Kidney (tissue), 14 donors: ENCODE measurements around the gene ZC3H12D. TPM values are rescaled to one million over a fixed set of nuclear protein-coding genes. Genes with fewer than 3 reads are reported as not detected.

Experiments used
- DNase-seq, 5 donors: peaks; one replicate each; pipeline ENCODE4 v3.0.0-alpha.2; 2013 to 2020
- FAIRE-seq: peaks from 2 replicates; lab custom pipeline; 2012; peaks lifted over from hg19 to GRCh38; lab: Jason Lieb, UNC
- H3K27ac ChIP-seq, 2 donors: one replicate each; pipeline ENCODE4 v1.7.0; 2013; ENCODE audit warnings: low read depth in 2 of 2, low read length in 2 of 2, inconsistent platforms in 1 of 2
- H3K27me3 ChIP-seq: one replicate; pipeline ENCODE4 v1.7.1; 2013; ENCODE audit warnings: low read length, inconsistent platforms; ENCODE audit not compliant: control insufficient read depth, insufficient read depth
- H3K36me3 ChIP-seq, 3 donors: one replicate each; pipeline versions ENCODE4 v1.7.0 to v1.7.1; 2013; ENCODE audit warnings: low read length in 3 of 3, control low read depth in 1 of 3, inconsistent platforms in 1 of 3; ENCODE audit not compliant: insufficient read depth in 3 of 3, control insufficient read depth in 2 of 3
- H3K4me1 ChIP-seq, 3 donors: one replicate each; pipeline versions ENCODE4 v1.7.0 to v1.7.1; 2013; ENCODE audit warnings: low read length in 3 of 3, inconsistent platforms in 1 of 3, low read depth in 1 of 3; ENCODE audit not compliant: control insufficient read depth in 2 of 3, insufficient read depth in 2 of 3
- H3K4me3 ChIP-seq, 3 donors: one replicate each; pipeline versions ENCODE4 v1.7.0 to v1.8.1; 2013; ENCODE audit warnings: low read length in 3 of 3, control low read depth in 1 of 3, inconsistent platforms in 1 of 3
- H3K9ac ChIP-seq, 3 donors: one replicate each; pipeline versions ENCODE4 v1.7.0 to v1.7.1; 2013; ENCODE audit warnings: low read length in 3 of 3, control low read depth in 1 of 3, inconsistent platforms in 1 of 3
- H3K9me3 ChIP-seq, 3 donors: one replicate each; pipeline versions ENCODE4 v1.7.0 to v1.7.1; 2013; ENCODE audit warnings: low read length in 3 of 3, control low read depth in 1 of 3, inconsistent platforms in 1 of 3; ENCODE audit not compliant: control insufficient read depth in 2 of 3, insufficient read depth in 1 of 3
- CTCF ChIP-seq: IDR thresholded peaks from 3 replicates; pipeline ENCODE4 v1.5.1; 2012; ENCODE audit warnings: mild to moderate bottlenecking, moderate library complexity, borderline replicate concordance; ENCODE audit not compliant: insufficient read depth; ENCODE audit errors: extremely low read depth
- intact Hi-C: fragments of 100-400 bp; cut with DNase I; formaldehyde crosslinking; loops from one replicate; pipeline ENCODE4 v1.11.1; 2022
- polyA plus RNA-seq: library from polyadenylated mRNA; stranded (reverse); fragments of 350-450 nt; fragmentation: Illumina TruSeq; extraction: RNeasy Lipid Tissue Mini Kit (QIAGEN cat#74804); gene quantifications from one replicate; pipeline ENCODE4 v1.2.3, GENCODE V29; 2014; ENCODE audit warnings: low read depth, low replicate concordance; ENCODE audit not compliant: insufficient read depth
- total RNA-seq: library from RNA; stranded (reverse); fragmentation: NEBNext Ultra II Directional; extraction: Animal tissue kit (Norgen Biotek cat#: 25700); gene quantifications from one replicate; pipeline ENCODE4 v1.2.1, GENCODE V29; 2021
- donor health status: control.
- donor health status: control.
- donor health status: control.
- donor health status: control.
- donor health status: control.
- donor health status: DM: yes; HTN: yes; CAD: no.
- donor health status: Normal renal cell carcinoma (clear cell type).

ZC3H12D gene
- total and polyA plus RNA-seq, 2 donors from 2014 or later, result 0.82 to 3.7 TPM

GRCh38 chr6:149473080-149474052 lies 11.4 kb downstream of the ZC3H12D start:
- Histone ChIP-seq H3K4me3 (no peak overlapping the region), H3K9me3 (no peaks in the 10 kb centered on the region), H3K27me3 (no peaks in the 10 kb centered on the region), H3K9ac (no peak overlapping the region), H3K36me3 (no peaks in the 10 kb centered on the region), H3K27ac (no peak overlapping the region), H3K4me1 (no peaks in the 10 kb centered on the region)
- no peak for TF ChIP-seq CTCF
- FAIRE-seq (no peak), DNase-seq (no peak)
- intact Hi-C loops, result no loop called here

- H3K36me3 ChIP-seq, result no peaks in the 10 kb centered on the region
- H3K27ac ChIP-seq, result no peak overlapping the region
- peaks cover 0 to 3% (median 1%) of the 10 kb centered on the region in 3 donors for H3K4me1 ChIP-seq
- no peak overlapping the region for H3K9ac ChIP-seq
- H3K4me3 ChIP-seq, result no peak overlapping the region
- DNase-seq (no peak), FAIRE-seq (no peak)
- no peaks in the 10 kb centered on the region for H3K9me3 ChIP-seq
- intact Hi-C loops, result no loop called here
- H3K27me3 ChIP-seq, result no peaks in the 10 kb centered on the region
- no peak for TF ChIP-seq CTCF
These were observed 12.6 kb downstream of the ZC3H12D start for GRCh38 chr6:149472241-149472640.

- no peak overlapping the region for H3K9ac ChIP-seq
- TF ChIP-seq CTCF, result no peak
- no peak overlapping the region for H3K4me3 ChIP-seq
- no peaks in the 10 kb centered on the region for H3K36me3 ChIP-seq
- DNase-seq (no peak), FAIRE-seq (no peak)
- intact Hi-C loops, result no loop called here
- H3K9me3 ChIP-seq, result no peaks in the 10 kb centered on the region
- no peak overlapping the region for H3K27ac ChIP-seq
- H3K4me1 ChIP-seq, result peaks cover 0 to 8% (median 3%) of the 10 kb centered on the region in 3 donors
- H3K27me3 ChIP-seq, result no peaks in the 10 kb centered on the region
These were observed 13.0 kb downstream of the ZC3H12D start for GRCh38 chr6:149471801-149472200.
